GM12874 (cell line): Measurements from ENCODE around the gene WAC.
A peak's percentile ranks its signal among the peaks of the same experiment; 100 is the strongest.

Experiments used
- CTCF ChIP-seq: IDR thresholded peaks from 2 replicates; pipeline ENCODE4 v1.5.1; 2011; ENCODE audit warnings: low read depth, mild to moderate bottlenecking, control low read depth, low read length, moderate library complexity; ENCODE audit not compliant: insufficient read depth

Gene WAC

GRCh38 chr10:28623483-28623882, 90.6 kb downstream of the WAC start:
- TF ChIP-seq CTCF, result no peak

DNA sequence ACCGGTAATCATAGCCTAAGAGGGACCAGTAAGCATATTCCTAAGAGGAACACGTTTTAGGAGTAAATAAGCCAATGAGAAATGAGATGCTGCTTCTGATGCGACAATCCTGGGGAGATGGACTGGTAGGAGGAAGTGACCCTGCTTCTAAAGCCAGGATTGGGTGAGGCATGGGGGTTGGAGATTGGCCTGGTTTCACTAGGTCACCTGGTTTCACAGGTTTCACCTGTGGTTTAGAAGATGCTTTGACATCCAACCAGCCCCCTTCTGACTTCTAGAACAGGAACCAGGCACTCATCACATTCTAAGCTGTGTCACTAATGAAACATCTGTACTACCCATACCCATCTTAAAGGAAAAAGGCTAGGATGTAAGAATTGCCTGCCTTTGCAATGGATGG, 91.4 kb downstream of the WAC start:
- TF ChIP-seq CTCF, result no peak

- no peak for TF ChIP-seq CTCF
Observed at GRCh38 chr10:28627102-28627501, 94.2 kb downstream of the WAC start.

- TF ChIP-seq CTCF, result peak; percentile 90
Observed at GRCh38 chr10:28628184-28628893, 95.4 kb downstream of the WAC start.

DNA sequence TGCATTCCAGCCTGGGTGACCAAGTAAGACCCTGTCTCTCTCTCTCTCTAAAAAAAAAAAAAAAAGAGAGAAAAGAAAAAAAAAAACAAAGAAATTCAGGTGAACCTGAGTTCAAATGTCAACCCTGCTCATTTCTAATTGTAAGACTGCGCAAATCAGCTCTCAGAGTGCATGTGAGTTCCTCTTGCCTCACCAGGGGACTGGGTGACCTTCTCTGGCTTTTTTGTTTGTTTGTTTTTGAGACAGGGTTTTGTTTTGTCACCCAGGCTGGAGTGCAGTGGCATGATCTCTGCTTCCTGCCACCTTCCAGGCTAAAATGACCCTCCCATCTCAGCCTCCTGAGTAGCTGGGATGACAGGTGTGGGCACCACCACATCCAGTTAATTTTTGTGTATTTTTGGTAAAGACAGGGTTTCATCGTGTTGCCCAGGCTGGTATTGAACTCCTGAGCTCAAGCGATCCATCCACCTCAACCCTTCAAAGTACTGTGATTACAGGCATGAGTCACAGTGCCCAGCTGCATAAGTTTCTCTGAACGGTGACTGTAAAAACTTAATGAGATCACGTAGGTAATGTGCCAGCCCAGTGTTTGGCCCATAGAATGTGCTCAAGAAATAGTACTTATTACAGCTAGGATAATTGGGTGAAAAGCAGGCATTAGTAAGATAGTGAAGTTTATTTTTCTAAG, 99.1 kb downstream of the WAC start:
- TF ChIP-seq CTCF, result no peak

DNA sequence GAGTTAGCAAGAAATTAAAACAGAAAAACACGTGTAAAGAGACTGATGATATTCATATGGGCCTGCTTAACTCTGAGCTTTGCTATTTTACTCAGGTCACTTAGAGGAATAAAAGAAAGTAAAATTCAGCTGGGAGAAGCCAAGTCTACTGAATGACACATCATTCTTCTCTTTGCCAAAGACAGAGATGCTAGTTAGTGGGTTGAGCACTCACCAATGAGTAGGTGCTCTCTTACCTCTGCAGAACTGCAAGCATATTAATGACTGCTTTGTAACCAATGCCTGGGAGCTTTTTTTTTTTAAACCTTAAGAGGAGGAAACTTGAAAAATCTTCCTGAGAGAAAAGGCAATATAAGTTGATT, 99.6 kb downstream of the WAC start:
- TF ChIP-seq CTCF, result no peak

GRCh38 chr10:28633750-28634149, 100.8 kb downstream of the WAC start:
- no peak for TF ChIP-seq CTCF
